ENCODE data around the gene VLDLR.

Gene VLDLR

GRCh38 chr9:2622461-2623287, 1.1 kb downstream of the VLDLR start:
- DNase-seq: peak; percentile 8

GRCh38 chr9:2623288-2624050, 1.9 kb downstream of the VLDLR start:
- no peak for DNase-seq

- DNase-seq: no peak
These were observed 2.6 kb downstream of the VLDLR start for GRCh38 chr9:2624051-2624682.

GRCh38 chr9:2625427-2625826, 3.8 kb downstream of the VLDLR start:
- DNase-seq: no peak

GRCh38 chr9:2628919-2629318, 7.3 kb downstream of the VLDLR start:
- no peak for DNase-seq

GRCh38 chr9:2630158-2630557, 8.6 kb downstream of the VLDLR start:
- no peak for DNase-seq

GRCh38 chr9:2631263-2631662, 9.7 kb downstream of the VLDLR start:
- no peak for DNase-seq

- no peak for DNase-seq
These were observed 12.6 kb downstream of the VLDLR start for GRCh38 chr9:2634153-2634552.

- DNase-seq: no peak
These were observed 13.2 kb downstream of the VLDLR start for GRCh38 chr9:2634818-2635217.

GRCh38 chr9:2635922-2636321, 14.3 kb downstream of the VLDLR start:
- DNase-seq: no peak

GRCh38 chr9:2637390-2637789, 15.8 kb downstream of the VLDLR start:
- no peak for DNase-seq

- DNase-seq: no peak
These were observed 17.5 kb downstream of the VLDLR start for GRCh38 chr9:2638871-2639673.

GRCh38 chr9:2639786-2640185, 18.2 kb downstream of the VLDLR start:
- no peak for DNase-seq

GRCh38 chr9:2640570-2640969, 19.0 kb downstream of the VLDLR start:
- DNase-seq: no peak

- no peak for DNase-seq
These were observed 19.4 kb downstream of the VLDLR start for GRCh38 chr9:2641033-2641432.

- no peak for DNase-seq
These were observed 20.5 kb downstream of the VLDLR start for GRCh38 chr9:2642068-2642467.

- no peak for DNase-seq
These were observed 24.0 kb downstream of the VLDLR start for GRCh38 chr9:2645569-2645968.

- peak; percentile 52 for DNase-seq
These were observed 33.9 kb downstream of the VLDLR start for GRCh38 chr9:2655411-2655901.

GRCh38 chr9:2657427-2657826, 35.8 kb downstream of the VLDLR start:
- peak; percentile 24 for DNase-seq

GRCh38 chr9:2662496-2662895, 40.9 kb downstream of the VLDLR start:
- no peak for DNase-seq

GRCh38 chr9:2663461-2664173, 42.0 kb downstream of the VLDLR start:
- DNase-seq: no peak
